HG02759 (cell line): ENCODE results near the gene OBSCN.

Source experiments
- ATAC-seq: cut with Tn5 transposase; IDR thresholded peaks from one replicate; pipeline ENCODE4 v1.9.1; 2021; ENCODE audit warnings: mild to moderate bottlenecking, moderate library complexity; ENCODE audit not compliant: unreplicated experiment

OBSCN gene

GRCh38 chr1:228304225-228304624 is 96.4 kb downstream of the OBSCN start:
- no peak for ATAC-seq

- ATAC-seq = no peak
These were observed 97.0 kb downstream of the OBSCN start for GRCh38 chr1:228304766-228305395.

GRCh38 chr1:228305721-228306152 is 97.9 kb downstream of the OBSCN start:
- ATAC-seq = no peak

- ATAC-seq = no peak
These were observed 98.7 kb downstream of the OBSCN start for GRCh38 chr1:228306275-228307217.

GRCh38 chr1:228307218-228308023 is 99.6 kb downstream of the OBSCN start:
- no peak for ATAC-seq

DNA sequence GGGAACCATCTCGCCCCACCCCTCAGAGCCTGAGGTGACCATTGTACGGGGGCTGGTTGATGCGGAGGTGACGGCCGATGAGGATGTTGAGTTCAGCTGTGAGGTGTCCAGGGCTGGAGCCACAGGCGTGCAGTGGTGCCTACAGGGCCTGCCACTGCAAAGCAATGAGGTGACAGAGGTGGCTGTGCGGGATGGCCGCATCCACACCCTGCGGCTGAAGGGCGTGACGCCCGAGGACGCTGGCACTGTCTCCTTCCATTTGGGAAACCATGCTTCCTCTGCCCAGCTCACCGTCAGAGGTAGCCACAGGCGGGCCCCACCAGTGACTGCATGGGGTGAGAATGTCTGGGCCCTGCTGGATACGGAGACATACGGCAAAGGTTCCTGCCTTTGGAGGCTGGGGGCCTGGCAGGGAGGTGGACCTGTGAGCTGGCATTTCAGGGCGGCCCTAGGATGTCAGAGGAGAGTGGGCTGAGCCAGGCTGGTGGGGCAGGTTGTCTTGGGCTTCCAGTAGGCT is 100.3 kb downstream of the OBSCN start:
- ATAC-seq = no peak

DNA sequence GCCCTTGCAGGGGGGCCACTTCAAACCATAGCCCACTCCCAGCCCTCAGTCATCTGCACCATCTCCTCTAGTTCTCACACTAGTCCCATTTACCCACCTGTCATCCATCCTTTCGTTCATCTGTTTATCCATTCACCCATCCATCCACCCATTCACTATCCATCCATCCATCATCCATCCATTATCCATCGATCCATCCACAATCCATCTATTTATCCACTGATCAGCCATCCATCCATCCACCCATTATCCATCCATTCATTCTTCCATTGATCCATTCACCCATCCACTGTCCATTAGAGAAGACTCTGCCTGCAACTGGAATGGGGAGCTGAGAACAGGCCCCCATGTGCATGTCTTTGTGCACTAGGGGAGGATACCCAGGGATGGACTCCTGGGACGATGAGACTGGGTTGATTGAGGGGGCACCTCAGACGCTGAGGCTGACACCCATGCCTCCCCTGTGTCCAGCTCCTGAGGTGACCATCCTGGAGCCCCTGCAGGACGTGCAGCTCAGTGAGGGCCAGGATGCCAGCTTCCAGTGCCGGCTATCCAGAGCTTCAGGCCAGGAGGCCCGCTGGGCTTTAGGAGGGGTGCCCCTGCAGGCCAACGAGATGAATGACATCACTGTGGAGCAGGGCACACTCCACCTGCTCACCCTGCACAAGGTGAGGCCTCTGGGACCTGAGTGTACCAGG is 100.9 kb downstream of the OBSCN start:
- ATAC-seq = no peak

DNA sequence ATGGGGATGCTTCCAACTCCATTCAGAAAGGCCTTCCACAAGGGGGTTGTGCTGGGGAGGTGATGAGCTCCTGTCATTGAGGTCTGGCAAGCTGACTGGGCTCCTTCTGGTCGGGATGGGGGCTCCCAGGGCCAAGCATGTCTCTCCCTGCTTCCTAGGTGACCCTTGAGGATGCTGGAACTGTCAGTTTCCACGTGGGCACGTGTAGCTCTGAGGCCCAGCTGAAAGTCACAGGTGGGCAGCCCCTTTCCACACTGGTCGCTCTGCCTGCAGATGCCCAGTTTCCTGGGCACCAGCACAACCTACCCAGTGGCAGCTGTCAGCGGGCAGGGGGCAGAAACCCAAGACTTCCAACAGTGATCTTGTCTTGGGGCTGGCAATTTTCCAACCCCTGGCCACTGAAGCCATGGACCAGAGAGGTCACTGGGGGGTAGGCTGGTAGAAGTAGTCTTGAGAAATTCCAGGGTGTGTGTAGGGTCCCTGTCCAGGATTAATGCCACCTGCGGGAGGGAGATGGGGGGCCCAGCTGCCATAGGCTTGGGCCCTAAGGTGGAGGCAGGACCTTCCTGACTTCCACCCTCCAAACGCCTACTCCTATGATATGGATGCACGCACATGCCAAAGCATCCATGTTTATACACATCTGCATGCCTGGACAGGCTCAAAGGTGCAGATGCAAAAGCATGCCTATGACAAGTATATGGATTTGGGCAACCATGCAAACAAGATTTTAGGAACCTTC is 101.7 kb downstream of the OBSCN start:
- no peak for ATAC-seq

- no peak for ATAC-seq
These were observed 102.4 kb downstream of the OBSCN start for GRCh38 chr1:228310162-228310792.

- no peak for ATAC-seq
These were observed 103.2 kb downstream of the OBSCN start for GRCh38 chr1:228311091-228311490.

DNA sequence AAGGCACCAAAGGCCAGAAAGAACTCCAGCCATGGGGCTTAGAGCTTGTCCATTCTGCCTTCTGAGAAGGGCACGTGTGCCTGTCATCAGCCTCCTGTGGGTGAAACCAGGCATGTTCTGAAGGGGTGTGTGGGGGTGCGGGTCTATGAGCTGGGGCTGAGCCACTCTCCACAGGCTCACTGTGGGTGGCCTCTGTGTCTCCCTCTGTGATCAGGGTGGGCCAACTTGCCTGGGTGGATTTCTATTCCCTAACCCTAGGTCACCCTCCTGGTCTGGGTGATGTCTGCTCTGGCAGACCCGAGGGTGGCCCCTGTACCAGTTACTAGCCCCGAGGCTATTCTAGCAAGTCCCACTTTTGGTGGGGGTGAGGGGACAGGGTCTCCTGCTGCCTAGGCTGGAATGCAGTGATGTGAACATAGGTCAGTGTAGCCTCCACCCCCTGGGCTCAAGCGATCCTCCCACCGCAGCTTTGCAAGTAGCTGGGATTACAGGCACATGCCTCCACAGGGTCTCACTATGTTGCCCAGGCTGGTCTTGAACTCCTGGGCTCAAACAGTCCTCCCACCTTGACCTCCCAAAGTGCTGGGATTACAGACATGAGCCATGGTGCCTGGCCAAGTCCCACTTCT is 104.4 kb downstream of the OBSCN start:
- ATAC-seq = no peak

GRCh38 chr1:228313536-228314277 is 105.9 kb downstream of the OBSCN start:
- no peak for ATAC-seq

DNA sequence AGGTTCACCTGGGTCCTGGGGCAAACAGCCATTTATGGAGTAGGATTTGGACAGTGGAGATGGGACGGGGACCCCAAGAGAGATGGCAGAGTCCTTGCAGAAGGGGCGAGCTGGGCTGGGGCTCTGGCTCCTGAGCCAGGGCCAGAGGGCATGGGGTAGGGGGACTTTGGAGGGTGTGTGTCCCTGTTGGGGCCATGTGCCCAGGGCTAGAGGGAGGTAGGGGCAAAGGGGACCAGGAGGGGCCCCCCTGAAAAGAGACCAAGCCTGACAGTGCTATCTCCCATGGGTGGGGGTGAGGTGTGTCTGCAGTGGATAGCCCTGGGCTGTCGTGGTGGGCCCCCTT is 106.4 kb downstream of the OBSCN start:
- ATAC-seq = no peak

DNA sequence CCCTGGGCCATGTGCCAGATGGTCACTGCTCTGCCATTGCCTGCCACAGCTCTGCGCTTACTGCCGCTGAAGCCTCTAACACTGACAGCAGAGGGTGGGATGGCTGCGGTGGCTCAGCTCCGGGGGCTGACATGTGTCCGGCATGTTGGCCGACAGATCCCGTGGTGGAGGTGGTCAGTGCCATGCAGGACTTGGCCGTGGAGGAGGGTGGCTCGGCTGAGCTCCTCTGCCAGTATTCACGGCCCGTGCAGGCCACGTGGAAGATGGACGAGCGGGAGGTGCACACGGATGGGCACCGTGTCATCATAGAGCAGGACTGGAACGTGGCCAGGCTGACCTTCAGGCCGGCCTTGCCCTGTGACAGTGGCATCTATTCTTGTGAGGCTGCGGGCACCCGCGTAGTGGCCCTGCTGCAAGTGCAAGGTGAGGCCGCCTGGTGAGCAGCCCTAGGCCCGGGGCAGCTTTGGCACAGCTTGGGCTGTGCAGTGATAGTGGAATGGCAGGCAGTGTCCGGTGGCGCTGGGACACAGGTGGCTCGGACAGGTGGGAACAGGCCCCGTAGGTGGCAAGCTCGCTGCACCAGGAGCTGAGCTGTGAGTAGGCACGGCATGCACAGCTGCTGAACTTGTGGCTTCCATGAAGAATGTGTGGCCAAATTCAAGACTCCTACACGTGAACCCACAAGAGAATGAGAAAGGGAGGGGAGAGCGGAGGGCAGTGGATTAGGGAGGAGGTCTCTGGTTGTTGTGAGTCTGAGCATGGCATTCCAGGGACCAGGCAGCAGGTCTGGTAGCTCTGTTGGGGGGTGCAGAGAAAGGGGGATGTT is 107.0 kb downstream of the OBSCN start:
- no peak for ATAC-seq

DNA sequence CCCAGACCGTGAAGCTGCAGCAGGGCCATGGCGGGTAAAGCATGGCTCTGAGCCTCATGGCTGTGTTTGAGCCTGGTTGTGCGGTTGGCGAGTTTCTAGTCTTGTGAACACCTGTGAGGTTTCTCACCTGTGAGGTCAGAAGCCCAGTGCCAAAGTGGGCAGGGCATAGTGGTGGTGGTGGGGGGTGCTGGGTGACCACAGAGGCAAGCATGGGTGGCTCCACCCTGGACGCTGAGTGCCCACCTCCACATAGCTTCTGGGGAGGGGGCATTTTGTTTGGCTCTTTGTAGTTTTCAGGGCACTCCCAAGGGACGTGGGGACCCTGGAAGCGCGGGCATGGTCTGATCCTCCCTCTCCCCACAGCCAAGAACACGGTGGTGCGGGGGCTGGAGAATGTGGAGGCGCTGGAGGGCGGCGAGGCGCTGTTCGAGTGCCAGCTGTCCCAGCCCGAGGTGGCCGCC is 107.7 kb downstream of the OBSCN start:
- ATAC-seq = no peak

GRCh38 chr1:228315945-228316588 is 108.2 kb downstream of the OBSCN start:
- ATAC-seq = no peak
